KOPT-K1 (cell line): ENCODE results near the gene BEX4.

Source experiments
- H3K27ac ChIP-seq: fragments of 200-600 bp; sonication (generic); 2 replicates; pipeline ENCODE4 v1.5.1; 2016; ENCODE audit warnings: antibody characterized with exemption, mild to moderate bottlenecking, low read depth, low read length; ENCODE audit not compliant: poor library complexity, severe bottlenecking
- H3K36me3 ChIP-seq: fragments of 200-600 bp; sonication (generic); 2 replicates; pipeline ENCODE4 v1.5.1; 2017; ENCODE audit warnings: antibody characterized with exemption, mild to moderate bottlenecking, low read length, moderate library complexity; ENCODE audit not compliant: insufficient read depth
- H3K9me3 ChIP-seq: fragments of 200-600 bp; sonication (generic); 2 replicates; pipeline ENCODE4 v1.5.1; 2017; ENCODE audit warnings: antibody characterized with exemption, low read length, mild to moderate bottlenecking; ENCODE audit not compliant: insufficient read depth, poor library complexity, severe bottlenecking

Gene BEX4

DNA sequence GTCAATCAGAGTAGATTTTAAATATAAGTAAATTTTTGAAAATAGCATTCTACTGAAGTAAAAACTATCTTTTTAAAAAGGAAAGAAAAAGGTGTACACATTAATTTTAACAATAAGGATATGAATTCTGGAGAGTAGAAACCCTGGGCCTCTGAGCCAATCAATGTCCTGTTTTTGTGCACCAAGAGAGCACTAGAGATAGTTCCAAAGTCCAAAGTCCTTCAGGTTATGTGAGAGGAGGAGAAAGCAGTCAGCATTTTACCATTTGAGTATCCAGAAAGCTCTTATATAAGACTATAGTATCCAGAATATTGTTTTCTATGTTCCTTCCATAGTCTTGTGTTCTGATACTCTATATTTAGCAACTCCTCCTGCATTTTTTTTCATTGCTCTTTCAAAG lies 43.4 kb downstream of the BEX4 start:
- no peaks in the 10 kb centered on the region for H3K9me3 ChIP-seq
- H3K27ac ChIP-seq, result no peak overlapping the region
- H3K36me3 ChIP-seq, result peaks cover 4% of the 10 kb centered on the region
